Duodenal mucosa (tissue), 2 donors: ENCODE measurements around the gene STYX.

Experiments
- H3K27ac ChIP-seq: one replicate; pipeline ENCODE4 v1.7.0; 2013; ENCODE audit warnings: low read depth, low read length
- H3K27me3 ChIP-seq, 2 donors: one replicate each; pipeline ENCODE4 v1.7.0; 2013; ENCODE audit warnings: low read length in 2 of 2, control low read depth in 1 of 2; ENCODE audit not compliant: insufficient read depth in 2 of 2, control insufficient read depth in 1 of 2
- H3K36me3 ChIP-seq, 2 donors: one replicate each; pipeline ENCODE4 v1.7.0; 2013; ENCODE audit warnings: low read length in 2 of 2, control low read depth in 1 of 2; ENCODE audit not compliant: insufficient read depth in 2 of 2, control insufficient read depth in 1 of 2
- H3K4me1 ChIP-seq, 2 donors: one replicate each; pipeline ENCODE4 v1.7.0; 2013; ENCODE audit warnings: low read length in 2 of 2, control low read depth in 1 of 2; ENCODE audit not compliant: insufficient read depth in 2 of 2, control insufficient read depth in 1 of 2
- H3K4me3 ChIP-seq, 2 donors: one replicate each; pipeline ENCODE4 v1.7.0; 2013; ENCODE audit warnings: low read length in 2 of 2, low read depth in 1 of 2
- H3K9ac ChIP-seq, 2 donors: one replicate each; pipeline ENCODE4 v1.7.0; 2013; ENCODE audit warnings: low read length in 2 of 2, low read depth in 1 of 2
- H3K9me3 ChIP-seq, 2 donors: one replicate each; pipeline ENCODE4 v1.7.0; 2013; ENCODE audit warnings: low read length in 2 of 2, control low read depth in 1 of 2; ENCODE audit not compliant: control insufficient read depth in 1 of 2

The STYX gene

GRCh38 chr14:52802597-52802996 is 72.6 kb downstream of the STYX start:
- Histone ChIP-seq H3K4me1 (no peaks in the 10 kb centered on the region), H3K9me3 (no peaks in the 10 kb centered on the region), H3K9ac (no peak overlapping the region), H3K4me3 (no peak overlapping the region), H3K27me3 (no peaks in the 10 kb centered on the region), H3K27ac (no peak overlapping the region), H3K36me3 (no peaks in the 10 kb centered on the region)

- Histone ChIP-seq H3K27ac (no peak overlapping the region), H3K4me1 (no peaks in the 10 kb centered on the region), H3K9me3 (no peaks in the 10 kb centered on the region)
These were observed 76.1 kb downstream of the STYX start for GRCh38 chr14:52806115-52806514.

GRCh38 chr14:52808101-52808500 is 78.1 kb downstream of the STYX start:
- Histone ChIP-seq H3K9ac (no peak overlapping the region), H3K27me3 (no peaks in the 10 kb centered on the region), H3K4me1 (no peaks in the 10 kb centered on the region), H3K27ac (no peak overlapping the region), H3K9me3 (no peaks in the 10 kb centered on the region), H3K36me3 (no peaks in the 10 kb centered on the region), H3K4me3 (no peak overlapping the region)

More at GRCh38 chr14:52806115-52806514, 76.1 kb downstream of the STYX start:
- Histone ChIP-seq H3K4me3 (no peak overlapping the region), H3K9ac (no peak overlapping the region), H3K36me3 (no peaks in the 10 kb centered on the region), H3K27me3 (no peaks in the 10 kb centered on the region)

- Histone ChIP-seq H3K9ac (no peak overlapping the region), H3K27me3 (no peaks in the 10 kb centered on the region), H3K27ac (no peak overlapping the region), H3K9me3 (no peaks in the 10 kb centered on the region), H3K4me3 (no peak overlapping the region), H3K4me1 (peaks cover 0 to 4% of the 10 kb centered on the region in 2 donors), H3K36me3 (no peaks in the 10 kb centered on the region)
These were observed 91.9 kb downstream of the STYX start for GRCh38 chr14:52821805-52822250.

GRCh38 chr14:52824462-52824861 is 94.5 kb downstream of the STYX start:
- Histone ChIP-seq H3K27ac (no peak overlapping the region), H3K4me1 (peaks cover 0 to 4% of the 10 kb centered on the region in 2 donors), H3K9me3 (no peaks in the 10 kb centered on the region), H3K4me3 (no peak overlapping the region), H3K9ac (no peak overlapping the region), H3K27me3 (no peaks in the 10 kb centered on the region), H3K36me3 (no peaks in the 10 kb centered on the region)
